ENCODE results near the gene UBASH3A.

Gene UBASH3A

GRCh38 chr21:42430521-42430920, 26.8 kb downstream of the UBASH3A start:
- DNase-seq (ENCODE audit: low read depth, low spot score), result no peak

GRCh38 chr21:42431196-42431595, 27.5 kb downstream of the UBASH3A start:
- no peak for DNase-seq (ENCODE audit: low read depth, low spot score)

DNA sequence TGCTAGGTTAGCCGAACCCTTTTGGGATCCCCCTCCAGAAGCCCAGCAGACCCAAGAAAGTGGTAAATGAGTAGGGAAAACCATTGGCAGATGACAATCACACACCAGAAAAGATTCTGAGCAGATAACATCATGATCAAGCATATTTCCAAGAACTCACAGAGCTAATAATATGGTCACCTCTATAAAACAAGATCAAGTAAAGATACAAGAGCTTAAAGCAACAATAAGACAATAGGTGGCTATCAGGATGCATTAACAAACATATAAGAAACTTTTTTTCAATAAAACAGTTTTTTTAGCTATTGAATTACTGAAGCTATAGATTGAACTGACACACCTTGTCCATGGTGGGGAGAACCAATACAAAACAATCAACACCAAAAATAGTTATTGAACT, 29.0 kb downstream of the UBASH3A start:
- DNase-seq (ENCODE audit: low read depth, low spot score), result no peak

GRCh38 chr21:42433946-42434551, 30.3 kb downstream of the UBASH3A start:
- no peak for DNase-seq (ENCODE audit: low read depth, low spot score)

DNA sequence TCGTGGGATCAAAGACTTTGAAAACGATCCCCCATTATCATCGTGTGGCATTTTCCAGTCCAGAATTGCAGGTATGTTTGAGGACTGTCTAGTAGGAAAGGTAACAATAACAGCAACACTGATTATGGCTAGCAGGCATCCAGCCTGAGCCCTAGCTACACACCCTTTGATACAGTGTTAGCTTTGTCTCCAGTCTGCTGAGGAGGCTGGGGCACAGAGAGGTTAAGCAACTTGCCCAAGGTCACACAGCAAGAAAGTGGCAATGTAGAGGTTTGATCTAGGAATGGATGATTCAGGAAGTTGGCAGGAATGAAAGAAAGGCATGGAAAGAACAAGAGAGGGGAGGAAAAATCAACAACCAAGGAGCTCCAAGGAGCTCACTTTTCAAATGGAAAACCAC, 31.2 kb downstream of the UBASH3A start:
- no peak for DNase-seq (ENCODE audit: low read depth, low spot score)

DNA sequence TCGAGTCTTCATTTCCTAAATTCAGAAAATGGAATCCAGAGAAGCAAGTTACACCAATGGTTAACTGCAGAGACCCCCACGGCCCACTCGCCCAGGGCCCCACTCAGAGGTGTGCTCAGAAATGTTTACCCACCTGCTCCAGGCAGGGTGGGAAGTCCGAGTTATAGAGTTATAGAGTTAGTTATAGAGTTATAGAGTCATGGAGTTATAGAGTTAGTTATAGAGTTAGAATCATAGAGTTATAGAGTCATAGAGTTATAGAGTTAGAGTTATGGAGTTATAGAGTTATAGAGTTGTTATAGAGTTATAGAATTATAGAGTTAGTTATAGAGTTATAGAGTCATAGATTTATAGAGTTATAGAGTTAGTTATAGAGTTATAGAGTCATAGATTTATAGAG, 31.7 kb downstream of the UBASH3A start:
- no peak for DNase-seq (ENCODE audit: low read depth, low spot score)

DNA sequence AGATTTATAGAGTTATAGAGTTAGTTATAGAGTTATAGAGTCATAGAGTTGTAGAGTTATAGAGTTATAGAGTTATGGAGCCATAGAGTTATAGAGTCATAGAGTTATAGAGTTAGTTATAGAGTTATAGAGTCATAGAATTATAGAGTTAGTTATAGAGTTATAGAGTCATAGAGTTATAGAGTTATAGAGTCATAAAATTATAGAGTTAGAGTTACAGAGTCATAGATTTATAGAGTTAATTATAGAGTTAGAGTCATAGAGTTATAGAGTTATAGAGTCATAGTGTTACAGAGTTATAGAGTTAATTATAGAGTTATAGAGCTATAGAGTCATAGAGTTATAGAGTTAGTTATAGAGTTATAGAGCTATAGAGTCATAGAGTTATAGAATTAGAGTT, 32.1 kb downstream of the UBASH3A start:
- no peak for DNase-seq (ENCODE audit: low read depth, low spot score)

DNA sequence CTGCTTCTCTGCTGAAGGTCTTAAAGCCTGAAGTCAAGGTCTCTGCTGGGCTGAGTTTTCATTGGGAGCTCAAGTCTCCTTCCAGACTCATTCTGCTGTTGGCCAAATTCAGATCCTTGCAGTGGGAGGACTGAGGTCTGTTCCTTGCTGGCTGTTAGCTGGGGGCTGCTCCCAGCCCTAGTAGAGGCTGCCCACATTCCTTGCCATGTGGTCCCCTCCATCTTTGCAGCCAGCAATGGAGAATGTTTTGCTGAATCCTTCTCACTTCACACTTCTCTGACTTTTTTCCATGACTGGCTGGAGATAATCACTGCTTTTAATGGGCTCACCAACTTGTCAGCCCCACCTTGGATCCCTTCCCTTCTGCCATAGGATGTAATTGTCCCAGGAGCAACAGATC, 33.2 kb downstream of the UBASH3A start:
- no peak for DNase-seq (ENCODE audit: low read depth, low spot score)

DNA sequence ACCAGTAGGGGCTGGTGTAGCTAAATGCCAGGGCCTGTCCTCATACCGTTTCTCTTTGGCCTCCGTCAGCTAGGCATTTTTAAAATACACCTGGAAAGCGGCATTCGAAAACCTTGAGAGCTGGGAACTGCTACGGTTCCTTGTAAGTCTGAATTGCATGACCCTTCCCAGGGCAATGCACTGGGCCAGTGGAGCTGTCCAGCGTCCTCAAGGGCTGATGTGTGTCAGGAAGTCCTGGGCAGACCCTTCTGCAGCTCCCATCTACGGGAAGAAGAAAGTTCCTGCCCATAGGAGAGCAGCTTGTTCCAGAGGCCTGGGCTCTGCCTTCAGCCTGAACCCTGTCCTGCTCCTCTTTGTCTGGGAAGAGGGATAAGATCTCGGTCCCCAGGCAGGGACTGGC, 34.1 kb downstream of the UBASH3A start:
- no peak for DNase-seq (ENCODE audit: low read depth, low spot score)

DNA sequence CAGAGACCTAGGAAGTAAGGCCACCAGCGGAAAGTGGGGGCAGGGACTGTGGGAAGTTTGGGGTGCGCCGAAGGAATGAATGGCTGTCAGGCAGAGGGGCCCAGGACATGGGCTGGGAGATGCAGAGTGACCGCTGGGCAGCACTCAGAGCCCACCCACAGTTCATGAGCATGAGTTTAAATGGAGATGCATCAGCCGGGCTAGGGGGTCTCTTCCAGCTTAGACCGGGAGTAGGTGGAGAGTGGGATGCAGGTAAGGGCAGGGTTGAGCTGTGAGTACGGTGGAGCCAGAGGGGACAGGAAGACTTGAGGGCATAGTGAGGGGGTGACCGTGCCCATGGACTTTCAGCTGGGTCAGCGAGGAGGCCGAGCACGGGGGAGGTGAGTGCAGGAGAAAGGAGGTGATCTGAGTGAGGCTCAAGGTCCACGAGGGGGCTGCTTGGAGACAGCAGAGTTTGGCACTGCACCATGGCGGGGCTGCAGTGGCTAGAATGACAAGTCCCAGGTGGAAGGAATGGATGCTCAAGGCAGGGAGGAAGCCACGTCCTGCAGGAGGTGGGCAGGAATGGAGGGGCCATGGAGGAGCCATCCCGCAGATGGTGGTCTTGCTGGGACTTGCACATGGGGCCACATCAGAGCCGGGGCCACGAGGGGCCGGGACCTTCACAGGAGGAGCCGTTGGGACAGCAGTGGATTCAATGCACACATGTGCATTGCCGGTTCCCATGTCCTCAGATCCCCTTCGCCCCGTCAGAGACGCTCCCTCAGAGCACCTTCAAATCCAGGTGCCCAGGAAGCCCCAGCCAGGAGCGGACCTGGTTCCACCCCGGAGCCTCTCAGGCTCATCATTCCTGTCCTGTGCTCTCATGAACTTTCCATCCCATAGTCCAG, 34.9 kb downstream of the UBASH3A start:
- no peak for DNase-seq (ENCODE audit: low read depth, low spot score)

DNA sequence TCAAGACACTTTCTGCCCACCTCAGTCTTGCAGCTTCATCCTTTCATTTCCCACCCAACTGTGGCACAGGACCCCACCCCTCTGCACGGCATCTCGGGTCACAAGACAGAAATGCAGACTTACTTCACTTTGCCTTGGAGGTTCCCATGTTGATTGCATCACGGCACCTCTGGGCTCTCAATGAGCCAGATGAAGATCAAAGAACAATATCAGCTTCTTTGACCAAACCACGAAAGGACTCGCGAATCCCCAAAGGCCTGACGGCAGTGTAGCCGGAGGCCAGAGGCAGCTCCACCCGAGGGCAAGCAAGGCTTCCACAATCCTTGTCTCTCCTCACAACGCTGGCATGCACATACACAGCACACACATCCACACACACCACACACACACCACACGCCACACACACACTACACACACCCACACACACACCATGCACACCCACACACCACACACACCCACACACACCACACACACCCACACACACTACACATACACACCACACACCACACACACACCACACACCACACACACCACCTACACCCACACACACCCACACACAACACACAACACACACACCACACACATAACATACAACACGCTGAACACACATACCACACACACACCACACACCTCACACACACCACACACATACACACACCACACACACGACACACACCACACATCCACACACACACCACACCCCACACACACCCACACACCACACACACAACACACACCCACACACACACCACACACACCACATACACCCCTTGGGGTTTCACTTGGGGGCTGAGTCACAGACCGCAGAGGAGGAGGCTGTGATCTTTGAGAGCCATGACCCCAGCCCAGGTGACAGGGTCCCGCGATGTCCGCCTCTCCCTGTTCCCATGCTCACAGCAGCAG, 35.8 kb downstream of the UBASH3A start:
- DNase-seq (ENCODE audit: low read depth, low spot score), result no peak

GRCh38 chr21:42440187-42440792, 36.6 kb downstream of the UBASH3A start:
- DNase-seq (ENCODE audit: low read depth, low spot score), result no peak

DNA sequence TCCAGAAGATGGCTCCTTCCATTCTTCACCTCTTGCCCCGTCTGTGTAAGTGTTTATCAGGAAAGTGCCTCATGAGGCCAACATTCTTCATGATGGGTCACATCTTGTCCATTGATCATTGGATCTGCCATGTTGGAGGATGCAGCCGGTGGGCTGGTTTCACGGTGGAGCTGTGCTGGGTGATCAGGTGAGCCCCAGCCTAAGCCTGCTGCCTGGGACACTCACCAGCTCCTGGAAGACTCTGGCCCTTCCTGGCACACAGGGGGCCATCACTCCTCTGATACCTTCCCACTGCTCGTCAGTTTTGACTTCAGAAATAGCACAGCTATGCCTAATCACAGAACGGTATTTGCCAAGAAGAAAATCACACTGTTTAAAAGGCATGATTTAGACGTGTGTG, 38.3 kb downstream of the UBASH3A start:
- no peak for DNase-seq (ENCODE audit: low read depth, low spot score)

GRCh38 chr21:42443181-42443785, 39.6 kb downstream of the UBASH3A start:
- DNase-seq (ENCODE audit: low read depth, low spot score), result no peak

DNA sequence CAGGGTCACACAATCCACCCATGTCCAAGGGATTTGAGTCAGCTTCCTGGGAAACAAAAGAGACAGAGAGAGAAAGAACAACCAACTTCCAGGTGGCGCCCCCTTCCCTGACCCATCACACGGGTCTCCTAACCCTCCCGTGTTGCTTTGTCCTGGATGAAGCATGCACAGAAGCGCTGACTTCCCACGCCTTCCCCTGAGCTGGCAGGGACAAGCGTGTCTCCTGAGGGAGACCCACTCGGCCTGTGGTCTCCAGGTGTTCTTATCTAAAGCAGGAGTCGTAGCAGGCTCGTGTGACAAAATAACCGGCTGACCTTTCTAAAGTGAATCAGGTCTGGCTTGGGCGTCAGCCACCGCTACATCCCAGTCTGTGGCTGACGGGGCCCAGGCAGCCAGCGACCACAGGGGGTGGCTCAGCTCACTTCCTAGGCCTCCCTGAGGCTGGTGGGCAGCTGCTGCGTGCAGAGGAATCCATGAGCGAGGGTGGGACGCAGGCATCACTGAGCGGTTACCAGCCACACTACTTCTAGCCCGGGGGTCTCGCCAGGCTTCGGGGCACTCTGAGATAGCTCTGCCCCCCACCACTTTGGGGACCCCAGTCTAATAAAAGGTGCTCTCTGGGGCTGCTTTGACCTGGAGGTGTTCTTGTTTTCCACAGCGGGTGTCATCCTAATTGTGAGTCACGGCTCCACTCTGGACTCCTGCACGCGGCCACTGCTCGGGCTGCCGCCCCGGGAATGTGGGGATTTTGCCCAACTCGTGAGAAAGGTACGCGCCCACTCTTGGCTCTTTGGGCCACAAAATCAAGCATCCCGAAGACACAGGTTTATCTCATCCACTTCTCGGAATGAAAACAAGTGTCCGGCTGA, 40.4 kb downstream of the UBASH3A start:
- no peak for DNase-seq (ENCODE audit: low read depth, low spot score)

- no peak for DNase-seq (ENCODE audit: low read depth, low spot score)
Observed at GRCh38 chr21:42444745-42445059, 41.0 kb downstream of the UBASH3A start.

GRCh38 chr21:42445311-42445710, 41.6 kb downstream of the UBASH3A start:
- no peak for DNase-seq (ENCODE audit: low read depth, low spot score)

GRCh38 chr21:42446531-42446930, 42.8 kb downstream of the UBASH3A start:
- no peak for DNase-seq (ENCODE audit: low read depth, low spot score)

DNA sequence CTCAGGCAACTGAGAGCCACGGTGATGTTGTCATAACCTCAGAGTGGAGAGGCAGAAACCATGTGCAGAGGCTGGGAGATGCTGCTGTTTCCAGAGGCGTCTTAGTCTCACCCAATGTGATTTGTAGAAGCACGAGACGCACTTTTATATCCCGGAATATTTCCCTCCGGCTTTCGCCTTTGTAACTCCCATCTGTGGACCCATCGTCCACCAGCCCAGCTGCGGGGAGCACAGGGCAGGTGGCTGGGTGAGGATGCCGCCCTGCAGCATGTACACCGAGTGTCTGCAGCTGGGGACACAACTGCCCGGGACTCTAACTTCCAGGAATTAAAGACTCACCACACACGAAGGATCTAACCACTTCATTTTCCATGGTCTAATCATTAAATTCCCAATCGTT, 43.5 kb downstream of the UBASH3A start:
- no peak for DNase-seq (ENCODE audit: low read depth, low spot score)

DNA sequence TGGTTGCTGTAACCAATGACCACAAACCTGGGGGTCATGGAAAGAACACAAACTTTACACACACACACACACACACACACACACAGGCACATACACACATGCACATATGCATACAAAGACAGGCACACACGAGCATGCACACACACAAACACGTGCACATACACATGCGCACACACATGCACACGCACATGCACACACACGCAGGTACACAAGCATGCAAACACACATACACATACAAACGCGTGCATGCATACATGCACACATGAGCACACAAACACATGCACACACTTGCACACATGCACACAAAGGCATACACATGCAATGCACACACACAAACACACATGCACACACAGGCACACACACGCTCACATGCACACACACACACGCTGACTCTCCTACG, 44.0 kb downstream of the UBASH3A start:
- DNase-seq (ENCODE audit: low read depth, low spot score), result no peak

- no peak for DNase-seq (ENCODE audit: low read depth, low spot score)
Observed at GRCh38 chr21:42448686-42449085, 45.0 kb downstream of the UBASH3A start.
